GM21619 (cell line): ENCODE data around the gene ONECUT3.
"Not testable (repeated sequence)": the region's sequence is repeated elsewhere in the genome, so short reads cannot be mapped to it uniquely, and the experiment has no call there.

ENCODE experiments used
- ATAC-seq: cut with Tn5 transposase; IDR thresholded peaks from one replicate; pipeline ENCODE4 v1.9.1; 2021; ENCODE audit not compliant: unreplicated experiment

ONECUT3 gene

GRCh38 chr19:1790054-1790792 lies 36.9 kb downstream of the ONECUT3 start:
- ATAC-seq, result no peak

DNA sequence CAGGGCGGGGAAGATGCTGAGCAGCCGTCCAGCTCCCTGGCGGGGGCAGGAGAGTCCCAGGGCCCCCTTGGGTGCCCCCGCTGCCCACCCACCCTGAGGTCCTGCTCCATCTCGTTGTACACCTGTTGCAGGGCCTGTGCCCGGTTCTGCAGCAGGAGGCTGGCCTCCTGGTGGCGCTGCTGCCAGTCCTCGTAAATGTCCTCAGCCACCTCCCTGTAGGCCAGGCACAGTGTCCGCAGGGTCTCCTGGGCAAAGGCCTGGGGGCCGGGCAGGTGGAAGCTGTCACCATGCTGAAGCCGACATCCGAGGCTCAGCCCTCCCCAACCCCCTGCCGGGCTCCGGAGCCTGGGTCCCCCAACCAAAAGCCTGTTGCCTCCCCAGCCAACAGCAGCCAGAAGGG lies 38.6 kb downstream of the ONECUT3 start:
- ATAC-seq, result no peak

GRCh38 chr19:1794424-1795172 lies 41.3 kb downstream of the ONECUT3 start:
- ATAC-seq, result no peak

- ATAC-seq, result no peak
Observed at GRCh38 chr19:1796395-1797142, 43.3 kb downstream of the ONECUT3 start.

DNA sequence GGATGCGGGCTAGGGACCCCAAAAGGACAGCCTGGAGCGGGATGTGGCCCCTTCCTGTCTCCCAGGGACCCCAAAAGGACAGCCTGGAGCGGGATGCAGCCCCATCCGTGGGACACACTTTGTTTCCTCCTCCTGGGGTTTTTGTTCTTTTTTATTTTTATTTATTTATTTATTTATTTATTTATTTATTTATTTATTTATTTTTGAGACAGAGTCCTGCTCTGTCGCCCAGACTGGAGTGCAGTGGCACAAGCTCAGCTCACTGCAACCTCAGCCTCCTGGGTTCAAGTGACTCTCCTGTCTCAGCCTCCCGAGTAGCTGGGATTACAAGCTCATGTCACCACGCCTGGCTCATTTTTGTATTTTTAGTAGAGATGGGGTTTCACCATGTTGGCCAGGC lies 44.0 kb downstream of the ONECUT3 start:
- ATAC-seq, result not testable (repeated sequence)

GRCh38 chr19:1799695-1800342 lies 46.5 kb downstream of the ONECUT3 start:
- ATAC-seq, result no peak

DNA sequence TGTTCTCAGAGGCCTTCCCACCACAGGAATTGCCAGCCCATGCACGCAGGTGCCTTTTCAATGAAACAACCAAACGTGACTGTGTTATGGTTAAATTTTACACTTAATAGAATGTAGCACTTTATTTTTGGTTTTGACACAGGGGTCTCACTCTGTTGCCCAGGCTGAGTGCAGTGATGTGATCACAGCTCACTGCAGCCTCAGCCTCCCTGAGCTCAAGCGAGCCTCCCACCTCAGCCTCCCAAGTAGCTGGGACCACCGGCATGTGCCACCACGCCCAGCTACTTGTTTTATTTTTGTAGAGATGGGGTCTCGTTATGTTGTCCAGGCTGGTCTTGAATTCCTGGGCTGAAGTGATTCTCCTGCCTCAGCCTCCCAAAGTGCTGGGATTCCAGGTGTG lies 51.6 kb downstream of the ONECUT3 start:
- no peak for ATAC-seq

GRCh38 chr19:1805401-1806183 lies 52.3 kb downstream of the ONECUT3 start:
- no peak for ATAC-seq

DNA sequence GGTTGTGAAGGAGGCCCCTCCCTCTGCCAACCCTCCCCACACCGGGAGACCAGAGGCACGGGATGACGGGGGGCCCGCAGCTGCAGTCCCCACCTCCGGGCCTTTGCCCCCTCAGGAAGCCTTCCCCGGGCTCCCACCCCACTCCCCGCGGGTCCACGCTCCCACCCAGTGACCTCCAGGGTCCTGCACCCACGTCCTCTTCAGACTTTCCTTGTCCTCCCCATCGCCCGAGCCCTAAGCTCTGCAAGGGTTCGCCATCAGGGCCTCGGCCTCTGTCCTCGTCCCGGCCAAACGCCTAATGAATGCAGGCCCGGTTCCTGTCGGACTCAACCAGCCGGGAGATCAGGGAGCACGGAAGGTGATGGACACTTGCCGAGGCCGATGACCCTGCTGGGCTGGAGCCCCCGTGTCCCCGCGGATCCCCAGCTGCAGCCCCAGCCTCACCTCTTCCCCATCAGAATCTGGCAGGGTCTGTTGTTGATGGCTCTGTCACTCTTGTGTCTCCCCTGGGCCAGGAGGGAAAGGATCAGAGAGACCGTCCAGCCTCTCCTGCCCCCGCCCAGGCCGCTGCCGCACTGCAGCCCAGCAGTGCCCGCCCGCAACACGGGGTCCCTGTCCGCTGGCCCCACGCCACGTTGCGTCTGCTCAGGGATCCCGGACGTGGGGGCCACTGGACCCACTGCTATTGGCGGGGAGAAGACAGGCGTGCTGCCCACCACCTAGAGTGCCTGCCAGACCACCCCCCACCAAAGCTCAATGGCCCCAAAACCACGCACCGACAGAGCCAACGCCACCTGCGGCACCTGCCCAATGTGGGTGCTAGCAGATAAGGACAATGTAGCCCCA lies 53.1 kb downstream of the ONECUT3 start:
- no peak for ATAC-seq

GRCh38 chr19:1807030-1807694 lies 53.9 kb downstream of the ONECUT3 start:
- ATAC-seq, result no peak

DNA sequence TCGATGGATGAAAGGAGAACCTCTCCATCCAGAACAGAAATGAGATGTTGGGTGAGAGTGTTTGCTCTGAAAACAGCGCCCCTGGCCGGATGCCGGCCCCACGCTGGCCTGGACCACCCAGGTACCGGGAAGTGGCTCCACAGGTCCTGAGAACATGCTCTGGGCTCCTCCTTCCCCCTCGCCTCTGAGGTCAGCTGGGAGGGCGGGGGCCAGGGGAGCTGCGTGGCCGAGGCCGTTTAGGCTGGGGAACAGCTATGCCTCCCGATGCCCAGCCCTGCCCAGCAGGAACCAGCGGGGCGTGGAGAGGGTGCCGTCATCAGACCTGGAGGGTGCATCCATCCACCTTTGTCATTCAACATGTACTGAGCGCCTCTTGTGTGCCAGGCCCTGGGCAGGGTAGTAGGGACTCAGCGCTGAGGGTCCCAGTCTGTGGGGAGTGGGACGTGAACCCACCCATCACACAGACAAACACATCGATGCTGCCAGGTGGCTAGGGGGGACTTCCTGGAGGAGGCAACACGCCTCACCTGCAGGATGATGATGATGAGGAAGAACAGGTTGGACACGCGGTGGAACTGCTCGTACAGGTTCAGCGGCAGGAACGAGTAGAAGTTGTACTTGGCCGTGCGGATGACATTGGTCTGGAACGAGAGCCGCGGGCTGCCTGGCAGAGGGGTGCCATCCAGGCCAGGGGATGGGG lies 54.5 kb downstream of the ONECUT3 start:
- no peak for ATAC-seq

DNA sequence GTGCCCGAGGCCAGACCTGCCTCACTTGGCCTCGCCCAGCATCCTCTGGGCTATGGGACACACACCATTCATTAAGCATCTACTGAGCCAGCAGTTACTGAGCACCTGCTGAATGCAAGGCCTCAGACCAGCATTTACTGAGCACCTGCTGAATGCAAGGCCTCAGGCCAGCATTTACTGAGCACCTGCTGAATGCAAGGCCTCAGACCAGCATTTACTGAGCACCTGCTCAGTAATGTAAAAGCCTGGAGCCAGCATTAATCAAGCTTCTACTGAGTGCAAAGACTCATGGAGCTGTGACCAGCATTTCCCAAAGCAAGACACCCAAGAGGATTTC lies 55.1 kb downstream of the ONECUT3 start:
- ATAC-seq, result no peak

- no peak for ATAC-seq
Observed at GRCh38 chr19:1809678-1810077, 56.4 kb downstream of the ONECUT3 start.

DNA sequence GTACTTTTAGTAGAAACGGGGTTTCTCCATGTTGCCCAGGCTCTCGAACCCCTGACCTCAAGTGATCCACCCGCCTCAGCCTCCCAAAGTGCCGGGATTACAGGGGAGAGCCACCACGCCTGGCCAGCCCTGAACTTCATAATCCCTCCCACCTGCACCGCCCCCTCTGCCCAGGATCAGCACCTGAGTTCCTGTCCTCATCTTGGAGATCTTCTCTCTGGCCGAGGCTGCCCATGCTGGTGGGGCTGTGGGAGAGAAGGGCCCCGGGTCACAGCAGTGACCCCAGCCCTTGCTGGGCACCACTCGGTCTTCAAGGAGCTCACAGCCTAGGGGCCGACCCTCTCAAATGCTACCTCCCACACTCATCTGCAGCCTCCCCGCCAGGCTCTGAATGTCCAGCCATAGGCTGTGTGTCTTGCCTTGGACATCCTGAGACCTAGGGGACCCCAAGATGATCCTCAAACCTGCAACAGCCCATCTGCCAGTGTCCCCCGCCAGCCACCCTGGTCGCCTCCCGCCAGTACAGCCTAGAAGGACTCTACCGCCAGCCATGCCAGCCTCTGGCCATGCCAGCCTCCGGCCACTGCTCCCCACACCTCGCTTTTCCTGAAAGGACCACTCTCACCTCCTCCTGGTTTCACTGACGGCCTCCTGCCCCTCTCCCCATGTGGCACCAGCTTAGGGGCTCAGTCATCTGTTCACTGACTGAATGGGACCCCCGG lies 57.3 kb downstream of the ONECUT3 start:
- ATAC-seq, result no peak

- no peak for ATAC-seq
Observed at GRCh38 chr19:1811472-1811894, 58.2 kb downstream of the ONECUT3 start.

GRCh38 chr19:1811942-1812425 lies 58.7 kb downstream of the ONECUT3 start, which contains the start of gene ATP8B3:
Gene ATP8B3, minus strand, starts transcription at chr19:1812276. Its CDS starts 540 bp downstream, at chr19:1811736.
- ATAC-seq, result peak; percentile 11

GRCh38 chr19:1812426-1813191 lies 59.3 kb downstream of the ONECUT3 start:
- ATAC-seq, result peak; percentile 74
